MM.1S (cell line): ENCODE measurements around the gene CACNA1D.
A peak's percentile ranks its signal among the peaks of the same experiment; 100 is the strongest.

Source experiments
- DNase-seq: peaks from one replicate; pipeline ENCODE4 v3.0.0-alpha.2; 2015
- H2AFZ ChIP-seq: fragments of 300-600 bp; sonication (generic); 2 replicates; pipeline ENCODE4 v1.6.0; 2016; ENCODE audit warnings: antibody characterized with exemption, low read length
- H3F3A ChIP-seq: fragments of 300-600 bp; sonication (generic); 2 replicates; pipeline ENCODE4 v1.6.1; 2016; ENCODE audit warnings: mild to moderate bottlenecking, antibody characterized with exemption, low read length, moderate library complexity, mixed read lengths; ENCODE audit not compliant: insufficient read depth
- H3K27ac ChIP-seq: fragments of 300-600 bp; sonication (generic); 2 replicates; pipeline ENCODE4 v1.5.1; 2016; ENCODE audit warnings: mild to moderate bottlenecking, low read length
- H3K27me3 ChIP-seq: fragments of 300-600 bp; sonication (generic); replicated peaks from 2 replicates; pipeline ENCODE4 v1.6.0; 2016; ENCODE audit warnings: low read length; ENCODE audit not compliant: insufficient read depth
- H3K36me3 ChIP-seq: fragments of 300-600 bp; sonication (generic); replicated peaks from 2 replicates; pipeline ENCODE4 v1.6.1; 2016; ENCODE audit warnings: mild to moderate bottlenecking, low read length, mixed read lengths; ENCODE audit not compliant: insufficient read depth
- H3K4me1 ChIP-seq: fragments of 300-600 bp; sonication (generic); 2 replicates; pipeline ENCODE4 v1.6.1; 2016; ENCODE audit warnings: low read length, mixed read lengths
- H3K4me2 ChIP-seq: fragments of 300-600 bp; sonication (generic); 2 replicates; pipeline ENCODE4 v1.6.0; 2016; ENCODE audit warnings: low read depth, low read length
- H3K4me3 ChIP-seq: fragments of 300-600 bp; sonication (generic); 2 replicates; pipeline ENCODE4 v1.5.1; 2016; ENCODE audit warnings: low read length, mixed read lengths
- H3K79me2 ChIP-seq: fragments of 300-600 bp; sonication (generic); 2 replicates; pipeline ENCODE4 v1.6.1; 2016; ENCODE audit warnings: mixed run types, low read length, mixed read lengths
- H3K9ac ChIP-seq: fragments of 300-600 bp; sonication (generic); 2 replicates; pipeline ENCODE4 v1.6.1; 2016; ENCODE audit warnings: low read length, mixed read lengths
- H3K9me2 ChIP-seq: fragments of 300-600 bp; sonication (generic); replicated peaks from 2 replicates; pipeline ENCODE4 v1.6.1; 2016; ENCODE audit warnings: mild to moderate bottlenecking, low read length, mixed read lengths; ENCODE audit not compliant: insufficient read depth
- H3K9me3 ChIP-seq: fragments of 300-600 bp; sonication (generic); replicated peaks from 2 replicates; pipeline ENCODE4 v1.6.1; 2016; ENCODE audit warnings: mild to moderate bottlenecking, low read length, mixed read lengths; ENCODE audit not compliant: insufficient read depth
- H4K20me1 ChIP-seq: fragments of 300-600 bp; sonication (generic); 2 replicates; pipeline ENCODE4 v1.6.1; 2016; ENCODE audit warnings: mild to moderate bottlenecking, low read length, moderate library complexity, mixed read lengths; ENCODE audit not compliant: insufficient read depth
- EZH2 ChIP-seq: fragments of 300-600 bp; sonication (generic); optimal IDR thresholded peaks from 2 replicates; pipeline ENCODE3; 2017; ENCODE audit warnings: low read depth, mild to moderate bottlenecking, antibody characterized with exemption, low read length, mixed read lengths
- EZH2phosphoT487 ChIP-seq: fragments of 300-600 bp; sonication (generic); IDR thresholded peaks from 2 replicates; pipeline ENCODE4 v1.6.1; 2018; ENCODE audit warnings: antibody characterized with exemption, low read length
- TF ChIP-seq, protein P1 (sequence below): fragments of 300-600 bp; sonication (generic); IDR thresholded peaks from 2 replicates; pipeline ENCODE4 v1.5.1; 2016; ENCODE audit warnings: antibody characterized with exemption, low read length, mixed read lengths

CACNA1D gene

DNA sequence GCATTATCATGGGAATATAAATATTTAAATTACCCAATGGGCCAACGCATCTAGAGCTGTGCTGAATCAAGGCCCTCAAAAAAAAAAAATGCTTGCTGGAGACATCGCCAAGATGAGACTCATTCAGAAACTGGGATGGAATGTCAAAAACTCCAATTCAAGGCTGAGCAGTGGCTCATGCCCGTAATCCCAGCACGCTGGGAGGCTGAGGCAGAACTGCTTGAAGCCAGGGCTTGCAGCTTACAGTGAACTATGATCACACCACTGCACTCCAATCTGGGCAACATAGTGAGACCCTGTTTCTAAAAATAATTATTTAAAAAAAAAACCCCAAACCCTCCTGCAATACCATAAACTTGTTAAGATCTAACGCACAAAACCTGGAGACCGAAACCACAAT is 3.1 kb upstream of the CACNA1D start:
- DNase-seq = no peak
- H3K27ac ChIP-seq = no peak overlapping the region
- no peaks in the 10 kb centered on the region for H3K9me2 ChIP-seq
- no peak overlapping the region for H2AFZ ChIP-seq
- no peaks in the 10 kb centered on the region for H4K20me1 ChIP-seq
- no peak overlapping the region for H3K4me3 ChIP-seq
- no peaks in the 10 kb centered on the region for H3F3A ChIP-seq
- no peaks in the 10 kb centered on the region for H3K9me3 ChIP-seq
- TF ChIP-seq, protein P1, sequence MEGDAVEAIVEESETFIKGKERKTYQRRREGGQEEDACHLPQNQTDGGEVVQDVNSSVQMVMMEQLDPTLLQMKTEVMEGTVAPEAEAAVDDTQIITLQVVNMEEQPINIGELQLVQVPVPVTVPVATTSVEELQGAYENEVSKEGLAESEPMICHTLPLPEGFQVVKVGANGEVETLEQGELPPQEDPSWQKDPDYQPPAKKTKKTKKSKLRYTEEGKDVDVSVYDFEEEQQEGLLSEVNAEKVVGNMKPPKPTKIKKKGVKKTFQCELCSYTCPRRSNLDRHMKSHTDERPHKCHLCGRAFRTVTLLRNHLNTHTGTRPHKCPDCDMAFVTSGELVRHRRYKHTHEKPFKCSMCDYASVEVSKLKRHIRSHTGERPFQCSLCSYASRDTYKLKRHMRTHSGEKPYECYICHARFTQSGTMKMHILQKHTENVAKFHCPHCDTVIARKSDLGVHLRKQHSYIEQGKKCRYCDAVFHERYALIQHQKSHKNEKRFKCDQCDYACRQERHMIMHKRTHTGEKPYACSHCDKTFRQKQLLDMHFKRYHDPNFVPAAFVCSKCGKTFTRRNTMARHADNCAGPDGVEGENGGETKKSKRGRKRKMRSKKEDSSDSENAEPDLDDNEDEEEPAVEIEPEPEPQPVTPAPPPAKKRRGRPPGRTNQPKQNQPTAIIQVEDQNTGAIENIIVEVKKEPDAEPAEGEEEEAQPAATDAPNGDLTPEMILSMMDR = no peak
- TF ChIP-seq EZH2 = no peak
- TF ChIP-seq EZH2phosphoT487 = no peak
- H3K9ac ChIP-seq = no peak overlapping the region
- H3K36me3 ChIP-seq = no peaks in the 10 kb centered on the region
- no peak overlapping the region for H3K4me2 ChIP-seq
- no peaks in the 10 kb centered on the region for H3K79me2 ChIP-seq
- peaks cover 13% of the 10 kb centered on the region for H3K27me3 ChIP-seq
- no peaks in the 10 kb centered on the region for H3K4me1 ChIP-seq

DNA sequence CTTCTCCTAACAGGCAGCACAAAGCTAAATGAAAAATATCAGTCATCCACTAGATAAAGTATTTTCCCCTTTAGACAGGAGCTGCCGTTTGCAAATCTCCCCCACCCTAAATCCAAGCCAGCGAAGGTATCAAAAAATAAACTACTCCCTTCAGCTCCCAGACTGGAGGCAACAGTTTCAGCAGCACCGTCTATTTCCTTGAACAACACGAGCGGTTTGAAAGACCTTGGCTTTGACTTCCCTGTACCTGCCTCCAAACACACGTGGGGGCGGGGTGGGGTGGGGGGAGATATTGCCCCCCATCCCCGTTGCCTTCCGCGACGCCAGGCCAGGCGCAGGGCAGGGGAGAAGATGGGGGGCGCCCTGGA is 832 bp upstream of the CACNA1D start:
- Histone ChIP-seq H2AFZ (no peak overlapping the region), H3K27ac (no peak overlapping the region), H4K20me1 (no peaks in the 10 kb centered on the region), H3K79me2 (no peaks in the 10 kb centered on the region), H3K27me3 (peaks cover 14% of the 10 kb centered on the region), H3K9me2 (no peaks in the 10 kb centered on the region), H3K9me3 (no peaks in the 10 kb centered on the region), H3K9ac (no peak overlapping the region), H3K4me3 (peak overlapping the region; percentile 60; the same call in 1 of the 2 replicates), H3K4me1 (no peaks in the 10 kb centered on the region), H3K4me2 (peak overlapping the region; percentile 52; the same call in 1 of the 2 replicates), H3F3A (no peaks in the 10 kb centered on the region), H3K36me3 (no peaks in the 10 kb centered on the region)
- TF ChIP-seq EZH2 (no peak), EZH2phosphoT487 (no peak)
- TF ChIP-seq, protein P1 = no peak
- no peak for DNase-seq

DNA sequence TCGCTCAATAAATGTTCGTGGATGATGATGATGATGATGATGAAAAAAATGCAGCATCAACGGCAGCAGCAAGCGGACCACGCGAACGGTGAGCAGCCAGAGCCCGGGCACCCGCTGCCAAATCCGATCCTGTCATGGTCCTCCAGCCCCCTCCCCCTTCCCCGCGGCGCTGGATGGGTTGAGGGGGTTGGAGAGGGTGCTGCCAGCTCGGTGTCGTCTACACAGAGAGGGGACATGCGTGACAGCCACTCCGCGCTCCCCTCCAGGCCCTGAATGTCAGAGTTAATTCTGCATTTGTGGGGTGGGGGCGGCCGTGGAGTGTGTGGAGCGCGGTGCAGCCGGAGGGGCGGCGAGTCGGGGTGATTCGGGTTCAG is 722 bp downstream of the CACNA1D start:
- Histone ChIP-seq H3K4me1 (no peaks in the 10 kb centered on the region), H3K4me3 (peak overlapping the region; percentile 11; the same call in 1 of the 2 replicates), H3K79me2 (no peaks in the 10 kb centered on the region), H3K36me3 (no peaks in the 10 kb centered on the region), H4K20me1 (no peaks in the 10 kb centered on the region), H2AFZ (no peak overlapping the region), H3K9me2 (no peaks in the 10 kb centered on the region), H3K4me2 (peak overlapping the region; percentile 52), H3K27ac (no peak overlapping the region), H3F3A (no peaks in the 10 kb centered on the region), H3K9me3 (no peaks in the 10 kb centered on the region), H3K27me3 (peaks cover 14% of the 10 kb centered on the region), H3K9ac (no peak overlapping the region)
- DNase-seq = no peak
- TF ChIP-seq, protein P1 = no peak
- TF ChIP-seq EZH2 = no peak
- no peak for TF ChIP-seq EZH2phosphoT487
